ENCODE results near the gene EEF2.
"Not testable (repeated sequence)": the region's sequence is repeated elsewhere in the genome, so short reads cannot be mapped to it uniquely, and the experiment has no call there.

Gene EEF2

GRCh38 chr19:4014541-4015491, 29.6 kb upstream of the EEF2 start:
- FAIRE-seq = no peak

GRCh38 chr19:4013886-4014540, 28.8 kb upstream of the EEF2 start:
- FAIRE-seq = no peak

GRCh38 chr19:4012975-4013634, 27.8 kb upstream of the EEF2 start:
- FAIRE-seq = no peak

- no peak for FAIRE-seq
Observed at GRCh38 chr19:4012092-4012974, 27.1 kb upstream of the EEF2 start.

GRCh38 chr19:4011430-4011829, 26.2 kb upstream of the EEF2 start:
- FAIRE-seq = not testable (repeated sequence)

- no peak for FAIRE-seq
Observed at GRCh38 chr19:4010808-4011110, 25.5 kb upstream of the EEF2 start.

- FAIRE-seq = no peak
Observed at GRCh38 chr19:4009990-4010807, 24.9 kb upstream of the EEF2 start.

GRCh38 chr19:4007836-4008539, 22.7 kb upstream of the EEF2 start:
- no peak for FAIRE-seq

GRCh38 chr19:4007021-4007835, 22.0 kb upstream of the EEF2 start, which contains the start of gene PIAS4:
Gene PIAS4 (plus strand): TSS chr19:4007736. CDS start chr19:4007761, 25 bp downstream.
- FAIRE-seq = no peak

- not testable (repeated sequence) for FAIRE-seq
Observed at GRCh38 chr19:4005436-4005835, 20.2 kb upstream of the EEF2 start.

- FAIRE-seq = not testable (repeated sequence)
Observed at GRCh38 chr19:4000798-4001197, 15.5 kb upstream of the EEF2 start.

- not testable (repeated sequence) for FAIRE-seq
Observed at GRCh38 chr19:3998667-3999412, 13.6 kb upstream of the EEF2 start.

- FAIRE-seq = no peak
Observed at GRCh38 chr19:3995607-3996006, 10.3 kb upstream of the EEF2 start.

GRCh38 chr19:3990815-3991117, 5.5 kb upstream of the EEF2 start:
- FAIRE-seq = no peak

GRCh38 chr19:3987619-3988371, 2.5 kb upstream of the EEF2 start:
- FAIRE-seq = no peak

- no peak for FAIRE-seq
Observed at GRCh38 chr19:3986260-3987041, 1.2 kb upstream of the EEF2 start.

GRCh38 chr19:3985643-3986259, 488 bp upstream of the EEF2 start:
- no peak for FAIRE-seq

GRCh38 chr19:3984584-3984907, 717 bp downstream of the EEF2 start:
- FAIRE-seq = no peak
